GM23248 (cell line): Measurements from ENCODE around the gene HMGB1.

Source experiments
- EZH2 ChIP-seq: fragments of 200-600 bp; sonication (generic); IDR thresholded peaks from 2 replicates; pipeline ENCODE4 v1.6.1; 2018; ENCODE audit warnings: antibody characterized with exemption, mild to moderate bottlenecking; ENCODE audit not compliant: insufficient read depth, poor library complexity, severe bottlenecking
- EZH2phosphoT487 ChIP-seq: fragments of 200-600 bp; sonication (generic); IDR thresholded peaks from 2 replicates; pipeline ENCODE4 v1.6.1; 2018; ENCODE audit warnings: antibody characterized with exemption, moderate library complexity, mild to moderate bottlenecking, low read depth; ENCODE audit not compliant: insufficient read depth

DNA sequence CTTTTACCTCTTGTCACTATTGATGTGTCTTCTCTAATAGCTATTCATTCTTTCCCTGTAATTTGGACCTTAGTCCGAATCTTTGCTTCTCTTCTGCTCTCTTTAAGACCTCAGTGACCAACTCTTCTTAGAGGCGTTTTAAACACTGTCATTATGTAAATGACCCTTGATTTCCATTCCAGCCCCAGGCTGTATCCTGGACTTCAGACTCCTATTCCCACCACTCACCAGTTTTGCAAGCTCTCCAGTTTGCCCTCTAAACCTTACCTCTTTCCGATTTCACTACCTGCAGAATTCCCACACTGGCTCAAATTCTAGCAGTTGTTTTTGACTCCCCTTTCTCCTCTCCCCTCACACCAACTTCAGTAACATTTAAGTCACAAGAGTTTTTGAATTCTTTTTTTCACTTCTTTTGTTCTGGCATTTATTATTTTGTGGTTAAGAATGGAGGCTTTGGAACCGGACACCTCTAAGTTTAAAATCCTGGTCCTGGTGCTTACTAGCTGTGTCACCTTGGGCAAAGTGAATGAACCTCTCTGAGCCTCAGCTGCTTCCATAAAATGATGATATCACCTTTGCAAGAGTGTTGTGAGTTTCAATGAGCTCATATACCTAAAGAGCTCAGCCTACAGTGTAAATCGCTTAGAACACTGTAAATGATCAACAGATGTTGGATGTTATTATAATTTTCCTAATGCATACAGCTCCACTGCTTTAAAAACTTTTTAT lies 13.6 kb upstream of the HMGB1 start:
- no peak for TF ChIP-seq EZH2phosphoT487
- TF ChIP-seq EZH2: no peak
